ENCODE data around the gene TIMM23B. TPM values are rescaled to one million over a fixed set of nuclear protein-coding genes. Genes with fewer than 3 reads are reported as not detected.
"Not testable (repeated sequence)": the region's sequence is repeated elsewhere in the genome, so short reads cannot be mapped to it uniquely, and the experiment has no call there.

Gene TIMM23B
- total RNA-seq, 1 donor from 2014 or later: 30.5 TPM

DNA sequence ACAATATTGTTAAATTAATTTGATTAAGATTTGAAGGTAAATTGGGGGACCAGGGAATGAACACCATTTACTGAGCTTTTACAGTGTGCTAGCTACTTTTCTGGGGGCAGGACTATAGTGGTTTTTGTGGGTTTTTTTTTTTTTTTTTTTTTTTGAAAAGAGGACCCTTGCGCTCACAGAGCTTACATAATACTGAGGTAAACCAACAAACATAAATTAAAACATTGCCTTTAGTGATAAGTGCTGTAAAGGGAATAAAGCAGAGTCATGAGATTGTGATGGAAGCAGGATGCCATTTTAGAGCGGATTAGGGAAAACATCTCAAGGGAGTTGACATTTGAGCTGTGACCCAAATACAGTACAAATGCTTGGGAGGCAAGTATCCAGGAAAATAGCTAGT lies 1.8 kb downstream of the TIMM23B start:
- intact Hi-C loops (cut with micrococcal nuclease); H3K27me3 Mint-ChIP-seq; H3K27ac Mint-ChIP-seq; DNase-seq; H3K9me3 Mint-ChIP-seq: not testable (repeated sequence)
- Mint-ChIP-seq H3K36me3 (ENCODE audit: low read depth) (peaks cover 23% of the 10 kb centered on the region), H3K4me3 (peak overlapping the region; percentile 99), H3K4me1 (peaks cover 13% of the 10 kb centered on the region)

- intact Hi-C loops (cut with micrococcal nuclease); H3K4me1 Mint-ChIP-seq; H3K27me3 Mint-ChIP-seq; H3K9me3 Mint-ChIP-seq; H3K27ac Mint-ChIP-seq; DNase-seq; H3K4me3 Mint-ChIP-seq: not testable (repeated sequence)
- peaks cover 24% of the 10 kb centered on the region for H3K36me3 Mint-ChIP-seq (ENCODE audit: low read depth)
Measured at GRCh38 chr10:49948142-49948541, 6.3 kb downstream of the TIMM23B start.

- intact Hi-C loops (cut with micrococcal nuclease); H3K27me3 Mint-ChIP-seq: not testable (repeated sequence)
- peaks cover 24% of the 10 kb centered on the region for H3K36me3 Mint-ChIP-seq (ENCODE audit: low read depth)
Measured at GRCh38 chr10:49948737-49949136, 6.9 kb downstream of the TIMM23B start.

DNA sequence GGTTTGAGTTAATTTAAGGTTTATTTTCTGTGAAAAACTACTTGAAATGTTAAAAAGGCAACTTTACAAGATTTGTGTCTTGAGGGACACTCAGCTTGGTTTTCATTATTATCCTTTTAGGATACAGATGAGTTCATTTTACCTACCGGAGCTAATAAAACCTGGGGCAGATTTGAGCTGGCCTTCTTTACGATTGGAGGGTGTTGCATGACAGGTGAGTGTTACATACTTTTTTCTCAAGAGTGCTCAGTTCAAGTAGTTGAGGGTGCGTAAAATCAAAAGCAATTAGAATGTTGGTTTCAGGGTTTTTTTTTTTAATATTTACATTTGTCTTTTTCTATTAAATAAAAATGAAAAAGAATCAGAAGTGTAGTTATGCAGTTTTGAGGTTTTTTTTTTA lies 10.2 kb downstream of the TIMM23B start:
- H3K27ac Mint-ChIP-seq; H3K9me3 Mint-ChIP-seq; DNase-seq; H3K4me1 Mint-ChIP-seq; intact Hi-C loops (cut with micrococcal nuclease); H3K4me3 Mint-ChIP-seq; H3K27me3 Mint-ChIP-seq: not testable (repeated sequence)
- peaks cover 24% of the 10 kb centered on the region for H3K36me3 Mint-ChIP-seq (ENCODE audit: low read depth)

More at GRCh38 chr10:49948737-49949136, 6.9 kb downstream of the TIMM23B start:
- H3K27ac Mint-ChIP-seq, H3K4me1 Mint-ChIP-seq, H3K4me3 Mint-ChIP-seq, DNase-seq, H3K9me3 Mint-ChIP-seq: not testable (repeated sequence)

GRCh38 chr10:49953122-49953521 lies 11.3 kb downstream of the TIMM23B start:
- H3K9me3 Mint-ChIP-seq; H3K4me3 Mint-ChIP-seq; H3K27ac Mint-ChIP-seq; intact Hi-C loops (cut with micrococcal nuclease); DNase-seq; H3K4me1 Mint-ChIP-seq; H3K27me3 Mint-ChIP-seq: not testable (repeated sequence)
- H3K36me3 Mint-ChIP-seq (ENCODE audit: low read depth): peaks cover 24% of the 10 kb centered on the region

DNA sequence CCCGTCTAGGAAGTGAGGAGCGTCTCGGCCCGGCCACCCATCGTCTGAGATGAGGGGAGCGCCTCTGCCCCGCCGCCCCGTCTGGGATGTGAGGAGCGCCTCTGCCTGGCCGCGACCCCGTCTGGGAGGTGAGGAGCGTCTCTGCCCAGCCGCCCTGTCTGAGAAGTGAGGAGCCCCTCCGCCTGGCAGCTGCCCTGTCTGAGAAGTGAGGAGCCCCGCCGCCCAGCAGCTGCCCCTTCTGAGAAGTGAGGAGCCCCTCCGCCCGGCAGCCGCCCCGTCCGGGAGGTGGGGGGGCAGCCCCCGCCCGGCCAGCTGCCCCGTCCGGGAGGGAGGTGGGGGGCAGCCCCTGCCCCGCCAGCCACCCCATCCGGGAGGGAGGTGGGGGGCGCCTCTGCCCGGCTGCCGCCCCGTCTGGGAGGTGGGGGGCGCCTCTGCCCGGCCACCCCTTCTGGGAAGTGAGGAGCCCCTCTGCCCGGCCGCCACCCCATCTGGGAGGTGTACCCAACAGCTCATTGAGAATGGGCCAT lies 28.5 kb downstream of the TIMM23B start:
- DNase-seq; intact Hi-C loops (cut with micrococcal nuclease): not testable (repeated sequence)

DNA sequence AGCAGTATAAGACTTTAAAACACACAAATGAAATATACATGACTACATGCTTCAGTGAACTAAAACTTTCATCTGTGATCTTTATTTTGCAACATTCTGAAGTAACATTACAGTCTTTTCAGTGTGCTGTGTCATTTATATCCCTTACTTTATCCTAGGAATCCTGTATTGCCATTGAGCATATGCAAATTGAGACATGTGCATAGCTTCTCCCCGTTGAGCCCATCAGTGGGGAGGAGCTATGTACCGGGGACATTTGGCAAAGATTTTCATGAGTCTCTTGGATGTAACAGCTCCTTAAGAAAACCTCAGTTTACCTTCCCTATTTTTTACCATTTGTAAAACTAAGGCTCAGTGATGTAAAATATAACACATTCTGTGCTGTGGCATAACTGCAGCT lies 29.6 kb downstream of the TIMM23B start:
- DNase-seq; H3K27me3 Mint-ChIP-seq; H3K27ac Mint-ChIP-seq; H3K4me3 Mint-ChIP-seq; intact Hi-C loops (cut with micrococcal nuclease); H3K4me1 Mint-ChIP-seq; H3K9me3 Mint-ChIP-seq: not testable (repeated sequence)
- peaks cover 13% of the 10 kb centered on the region for H3K36me3 Mint-ChIP-seq (ENCODE audit: low read depth)

More for the DNA sequence above, 28.5 kb downstream of the TIMM23B start:
- H3K27ac Mint-ChIP-seq, H3K4me1 Mint-ChIP-seq, H3K9me3 Mint-ChIP-seq, H3K27me3 Mint-ChIP-seq, H3K4me3 Mint-ChIP-seq: not testable (repeated sequence)
- H3K36me3 Mint-ChIP-seq (ENCODE audit: low read depth): peaks cover 14% of the 10 kb centered on the region

- H3K4me3 Mint-ChIP-seq; H3K27me3 Mint-ChIP-seq; H3K9me3 Mint-ChIP-seq; H3K4me1 Mint-ChIP-seq; DNase-seq; H3K27ac Mint-ChIP-seq; intact Hi-C loops (cut with micrococcal nuclease): not testable (repeated sequence)
- peaks cover 13% of the 10 kb centered on the region for H3K36me3 Mint-ChIP-seq (ENCODE audit: low read depth)
Measured at GRCh38 chr10:49972094-49972493, 30.2 kb downstream of the TIMM23B start.

DNA sequence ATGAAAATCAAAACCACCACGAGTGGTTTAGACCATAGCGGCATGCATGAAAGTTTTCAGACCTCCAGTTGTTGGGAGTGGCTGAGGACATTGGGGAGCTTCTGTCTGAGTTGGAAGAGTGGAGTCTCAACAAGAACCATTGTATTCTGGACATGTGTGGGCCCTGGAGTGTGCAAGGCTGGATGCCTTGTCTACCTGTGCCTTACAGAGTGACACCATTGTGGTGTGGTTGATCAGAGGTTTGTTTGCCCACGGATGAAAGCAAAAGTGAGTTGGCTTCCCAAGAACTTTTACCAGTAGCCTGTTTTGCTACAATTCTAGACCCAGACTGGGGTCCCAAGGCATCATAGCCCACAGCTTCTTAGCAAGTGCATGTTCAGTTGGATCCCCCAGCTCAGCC lies 35.9 kb downstream of the TIMM23B start:
- H3K36me3 Mint-ChIP-seq (ENCODE audit: low read depth): peaks cover 15% of the 10 kb centered on the region
- intact Hi-C loops (cut with micrococcal nuclease); H3K9me3 Mint-ChIP-seq; DNase-seq; H3K4me3 Mint-ChIP-seq; H3K27me3 Mint-ChIP-seq; H3K4me1 Mint-ChIP-seq; H3K27ac Mint-ChIP-seq: not testable (repeated sequence)

GRCh38 chr10:49987207-49987606 lies 45.4 kb downstream of the TIMM23B start:
- not testable (repeated sequence) for H3K27me3 Mint-ChIP-seq

GRCh38 chr10:49988376-49988775 lies 46.5 kb downstream of the TIMM23B start, which contains the start of gene AGAP6:
Gene AGAP6 (plus strand): TSS chr10:49988406. CDS start chr10:49988716, 310 bp downstream.
- H3K27ac Mint-ChIP-seq; DNase-seq; H3K9me3 Mint-ChIP-seq; H3K4me3 Mint-ChIP-seq; intact Hi-C loops (cut with micrococcal nuclease); H3K36me3 Mint-ChIP-seq (ENCODE audit: low read depth); H3K27me3 Mint-ChIP-seq; H3K4me1 Mint-ChIP-seq: not testable (repeated sequence)

More at GRCh38 chr10:49987207-49987606, 45.4 kb downstream of the TIMM23B start:
- intact Hi-C loops (cut with micrococcal nuclease); DNase-seq; H3K4me3 Mint-ChIP-seq; H3K27ac Mint-ChIP-seq; H3K4me1 Mint-ChIP-seq; H3K36me3 Mint-ChIP-seq (ENCODE audit: low read depth); H3K9me3 Mint-ChIP-seq: not testable (repeated sequence)

- H3K9me3 Mint-ChIP-seq; DNase-seq; H3K27ac Mint-ChIP-seq; H3K4me3 Mint-ChIP-seq; H3K27me3 Mint-ChIP-seq; H3K36me3 Mint-ChIP-seq (ENCODE audit: low read depth); H3K4me1 Mint-ChIP-seq; intact Hi-C loops (cut with micrococcal nuclease): not testable (repeated sequence)
Measured at GRCh38 chr10:49995321-49995720, 53.5 kb downstream of the TIMM23B start.

- H3K9me3 Mint-ChIP-seq; DNase-seq; H3K27me3 Mint-ChIP-seq; H3K36me3 Mint-ChIP-seq (ENCODE audit: low read depth); H3K4me1 Mint-ChIP-seq; H3K4me3 Mint-ChIP-seq; intact Hi-C loops (cut with micrococcal nuclease); H3K27ac Mint-ChIP-seq: not testable (repeated sequence)
Measured at GRCh38 chr10:50014024-50014423, 72.2 kb downstream of the TIMM23B start.

- DNase-seq; H3K4me3 Mint-ChIP-seq; H3K27me3 Mint-ChIP-seq; H3K36me3 Mint-ChIP-seq (ENCODE audit: low read depth); intact Hi-C loops (cut with micrococcal nuclease); H3K4me1 Mint-ChIP-seq; H3K9me3 Mint-ChIP-seq; H3K27ac Mint-ChIP-seq: not testable (repeated sequence)
Measured at GRCh38 chr10:50015596-50016220, 73.9 kb downstream of the TIMM23B start.

GRCh38 chr10:50016926-50017325 lies 75.1 kb downstream of the TIMM23B start:
- H3K9me3 Mint-ChIP-seq; DNase-seq; H3K27me3 Mint-ChIP-seq; H3K4me3 Mint-ChIP-seq; H3K27ac Mint-ChIP-seq; intact Hi-C loops (cut with micrococcal nuclease); H3K4me1 Mint-ChIP-seq; H3K36me3 Mint-ChIP-seq (ENCODE audit: low read depth): not testable (repeated sequence)
